ENCODE results near the gene MEGF11.

The MEGF11 gene

DNA sequence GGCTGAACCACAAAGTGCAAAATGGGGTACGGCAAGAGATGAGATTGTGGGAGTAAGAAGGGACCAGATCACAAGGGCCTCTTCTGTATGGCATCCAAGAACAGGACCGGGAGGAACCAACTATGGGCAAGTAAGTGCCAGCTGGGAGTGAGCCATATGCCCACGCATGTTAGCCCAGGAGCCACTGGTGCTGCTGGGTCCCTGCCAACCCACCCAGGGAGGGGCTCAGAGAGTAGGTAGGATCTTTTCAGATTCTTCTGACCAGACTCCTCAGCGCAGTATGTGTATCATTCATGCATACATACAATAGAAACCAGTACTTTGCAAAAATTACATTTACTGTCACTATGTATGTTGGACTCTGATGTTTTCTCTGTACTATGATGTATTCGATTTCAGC, 330.3 kb downstream of the MEGF11 start:
- Histone ChIP-seq H3K4me1 (ENCODE audit: insufficient read depth, poor library complexity, severe bottlenecking) (no peaks in the 10 kb centered on the region), H3K9me3 (ENCODE audit: severe bottlenecking) (no peaks in the 10 kb centered on the region), H3K4me3 (ENCODE audit: severe bottlenecking) (no peak overlapping the region), H3K27me3 (ENCODE audit: insufficient read depth, poor library complexity, severe bottlenecking) (no peaks in the 10 kb centered on the region), H3K36me3 (ENCODE audit: low read depth) (no peaks in the 10 kb centered on the region), H3K27ac (ENCODE audit: poor library complexity, severe bottlenecking) (no peak overlapping the region)
- no peak for ATAC-seq (ENCODE audit: low read depth)
- no peak for DNase-seq (ENCODE audit: low spot score)
- TF ChIP-seq, protein P1, sequence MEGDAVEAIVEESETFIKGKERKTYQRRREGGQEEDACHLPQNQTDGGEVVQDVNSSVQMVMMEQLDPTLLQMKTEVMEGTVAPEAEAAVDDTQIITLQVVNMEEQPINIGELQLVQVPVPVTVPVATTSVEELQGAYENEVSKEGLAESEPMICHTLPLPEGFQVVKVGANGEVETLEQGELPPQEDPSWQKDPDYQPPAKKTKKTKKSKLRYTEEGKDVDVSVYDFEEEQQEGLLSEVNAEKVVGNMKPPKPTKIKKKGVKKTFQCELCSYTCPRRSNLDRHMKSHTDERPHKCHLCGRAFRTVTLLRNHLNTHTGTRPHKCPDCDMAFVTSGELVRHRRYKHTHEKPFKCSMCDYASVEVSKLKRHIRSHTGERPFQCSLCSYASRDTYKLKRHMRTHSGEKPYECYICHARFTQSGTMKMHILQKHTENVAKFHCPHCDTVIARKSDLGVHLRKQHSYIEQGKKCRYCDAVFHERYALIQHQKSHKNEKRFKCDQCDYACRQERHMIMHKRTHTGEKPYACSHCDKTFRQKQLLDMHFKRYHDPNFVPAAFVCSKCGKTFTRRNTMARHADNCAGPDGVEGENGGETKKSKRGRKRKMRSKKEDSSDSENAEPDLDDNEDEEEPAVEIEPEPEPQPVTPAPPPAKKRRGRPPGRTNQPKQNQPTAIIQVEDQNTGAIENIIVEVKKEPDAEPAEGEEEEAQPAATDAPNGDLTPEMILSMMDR (IDR thresholded peaks at IDR 0.05; ENCODE audit: poor library complexity, severe bottlenecking): no peak

DNA sequence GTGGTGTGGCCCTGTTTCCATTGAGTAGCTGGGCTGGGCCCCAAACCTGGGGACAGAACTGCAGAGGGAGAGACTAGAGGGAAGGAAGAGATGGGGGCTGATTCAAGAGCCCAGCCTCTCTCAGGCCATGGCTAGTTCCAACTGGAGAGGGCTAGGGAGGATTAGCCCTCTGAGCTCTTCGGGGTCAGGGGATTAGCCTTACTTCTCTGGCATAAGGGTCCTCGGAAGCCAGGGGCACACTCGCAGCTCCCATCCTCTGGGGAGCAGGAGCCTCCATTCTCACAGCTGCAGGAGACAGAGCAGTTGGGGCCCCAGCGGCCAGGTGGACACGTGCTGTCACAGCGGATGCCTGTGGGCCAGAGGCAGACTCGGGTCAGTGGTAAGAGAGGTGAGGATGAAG, 330.9 kb downstream of the MEGF11 start:
- Histone ChIP-seq H3K27me3 (ENCODE audit: insufficient read depth, poor library complexity, severe bottlenecking) (no peaks in the 10 kb centered on the region), H3K4me1 (ENCODE audit: insufficient read depth, poor library complexity, severe bottlenecking) (no peaks in the 10 kb centered on the region), H3K36me3 (ENCODE audit: low read depth) (no peaks in the 10 kb centered on the region), H3K27ac (ENCODE audit: poor library complexity, severe bottlenecking) (no peak overlapping the region), H3K4me3 (ENCODE audit: severe bottlenecking) (no peak overlapping the region), H3K9me3 (ENCODE audit: severe bottlenecking) (no peaks in the 10 kb centered on the region)
- DNase-seq (ENCODE audit: low spot score): no peak
- no peak for ATAC-seq (ENCODE audit: low read depth)
- TF ChIP-seq, protein P1 (IDR thresholded peaks at IDR 0.05; ENCODE audit: poor library complexity, severe bottlenecking): no peak

DNA sequence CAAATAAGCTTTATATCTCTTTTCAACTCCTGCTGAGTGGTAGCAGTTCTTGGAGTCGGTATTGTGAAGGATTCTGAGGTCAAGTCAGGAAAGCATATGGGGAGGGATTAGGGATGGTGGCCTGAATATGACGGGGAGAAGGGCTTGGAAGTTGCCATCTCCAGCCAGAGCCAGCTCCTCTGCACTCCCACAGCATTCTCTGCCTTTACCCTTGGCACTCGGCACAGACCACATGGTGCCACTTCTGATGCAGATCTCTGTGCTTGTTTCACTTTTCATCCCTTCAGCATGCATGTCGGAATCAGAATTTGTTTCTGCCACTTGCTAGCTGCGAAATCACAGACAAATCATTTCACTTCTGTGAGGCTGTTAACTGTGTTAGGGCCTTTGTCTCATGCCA, 331.8 kb downstream of the MEGF11 start:
- no peaks in the 10 kb centered on the region for H3K9me3 ChIP-seq (ENCODE audit: severe bottlenecking)
- H3K4me1 ChIP-seq (ENCODE audit: insufficient read depth, poor library complexity, severe bottlenecking): no peaks in the 10 kb centered on the region
- DNase-seq (ENCODE audit: low spot score) (no peak), ATAC-seq (ENCODE audit: low read depth) (no peak)
- no peak overlapping the region for H3K27ac ChIP-seq (ENCODE audit: poor library complexity, severe bottlenecking)
- TF ChIP-seq, protein P1 (IDR thresholded peaks at IDR 0.05; ENCODE audit: poor library complexity, severe bottlenecking): no peak
- H3K4me3 ChIP-seq (ENCODE audit: severe bottlenecking): no peak overlapping the region
- no peaks in the 10 kb centered on the region for H3K27me3 ChIP-seq (ENCODE audit: insufficient read depth, poor library complexity, severe bottlenecking)
- H3K36me3 ChIP-seq (ENCODE audit: low read depth): no peaks in the 10 kb centered on the region

DNA sequence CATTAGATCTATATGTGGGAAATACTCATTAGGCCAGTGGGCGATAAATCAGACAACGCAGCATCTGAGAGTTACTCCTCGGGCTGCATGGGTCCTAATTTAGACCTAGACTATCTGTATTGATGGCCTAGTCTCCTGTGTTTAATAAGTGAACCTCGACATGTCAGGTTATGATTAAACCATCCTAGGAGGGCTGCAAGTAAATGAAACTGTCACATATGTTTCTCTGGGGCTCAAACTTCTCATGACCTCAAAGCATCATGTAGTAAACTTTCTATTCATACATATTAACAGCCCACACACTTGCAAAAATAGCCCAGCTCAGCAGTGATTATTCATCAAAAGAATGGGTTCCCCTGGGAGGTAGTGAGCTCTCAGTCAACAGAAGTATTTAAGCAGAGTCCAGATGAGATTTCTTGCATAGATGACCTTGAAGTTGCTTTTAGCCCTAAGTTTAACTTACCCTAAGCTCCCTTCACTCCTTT, 332.7 kb downstream of the MEGF11 start:
- no peak overlapping the region for H3K27ac ChIP-seq (ENCODE audit: poor library complexity, severe bottlenecking)
- DNase-seq (ENCODE audit: low spot score): no peak
- H3K4me3 ChIP-seq (ENCODE audit: severe bottlenecking): no peak overlapping the region
- TF ChIP-seq, protein P1 (IDR thresholded peaks at IDR 0.05; ENCODE audit: poor library complexity, severe bottlenecking): no peak
- H3K27me3 ChIP-seq (ENCODE audit: insufficient read depth, poor library complexity, severe bottlenecking): no peaks in the 10 kb centered on the region
- no peak for ATAC-seq (ENCODE audit: low read depth)
- no peaks in the 10 kb centered on the region for H3K4me1 ChIP-seq (ENCODE audit: insufficient read depth, poor library complexity, severe bottlenecking)
- H3K36me3 ChIP-seq (ENCODE audit: low read depth): no peaks in the 10 kb centered on the region
- H3K9me3 ChIP-seq (ENCODE audit: severe bottlenecking): no peaks in the 10 kb centered on the region

DNA sequence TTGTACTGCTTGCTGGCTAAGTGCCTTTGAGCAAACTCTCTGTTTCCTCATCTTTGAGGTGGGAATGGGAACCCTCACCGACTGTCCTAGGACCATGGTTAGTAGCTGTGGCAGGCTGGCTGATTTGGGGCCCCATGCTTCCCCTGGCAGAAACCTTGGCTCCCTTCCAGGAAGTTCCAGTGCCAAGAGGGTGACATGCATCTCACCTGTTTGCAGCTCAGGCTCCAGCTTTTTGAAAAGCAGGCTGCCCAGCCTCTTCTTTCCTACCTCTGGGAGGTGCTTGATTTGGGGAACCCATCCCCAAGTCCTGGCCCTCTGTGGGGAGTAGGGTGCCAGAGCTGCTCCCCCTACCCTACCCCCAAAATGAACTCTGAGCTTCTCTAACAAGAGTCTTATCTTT, 333.4 kb downstream of the MEGF11 start:
- DNase-seq (ENCODE audit: low spot score) (peak; percentile 54), ATAC-seq (ENCODE audit: low read depth) (no peak)
- H3K27me3 ChIP-seq (ENCODE audit: insufficient read depth, poor library complexity, severe bottlenecking): no peaks in the 10 kb centered on the region
- H3K27ac ChIP-seq (ENCODE audit: poor library complexity, severe bottlenecking): no peak overlapping the region
- no peaks in the 10 kb centered on the region for H3K36me3 ChIP-seq (ENCODE audit: low read depth)
- no peak overlapping the region for H3K4me3 ChIP-seq (ENCODE audit: severe bottlenecking)
- H3K9me3 ChIP-seq (ENCODE audit: severe bottlenecking): no peaks in the 10 kb centered on the region
- no peaks in the 10 kb centered on the region for H3K4me1 ChIP-seq (ENCODE audit: insufficient read depth, poor library complexity, severe bottlenecking)
- TF ChIP-seq, protein P1 (IDR thresholded peaks at IDR 0.05; ENCODE audit: poor library complexity, severe bottlenecking): no peak

All from RWPE2 (cell line).